PC-3 (cell line): ENCODE data around the gene PLEKHO2. TPM values are rescaled to one million over a fixed set of nuclear protein-coding genes. Genes with fewer than 3 reads are reported as not detected.

Experiments
- ATAC-seq: fragments of 200-7000 bp; cut with Tn5 transposase; 2 replicates; pipeline ENCODE4 v1.9.1; 2020; ENCODE audit warnings: mild to moderate bottlenecking, moderate library complexity
- BruUV-seq: library from RNA; stranded (reverse); fragments of 400-500 nt; replicated peaks from 2 replicates; lab custom pipeline; 2021; lab: Mats Ljungman, UMichigan
- CTCF ChIA-PET: fragments of 300-600 bp; sonication (Branson Sonifier 250); formaldehyde crosslinking; loops from one replicate; lab custom pipeline; 2022; ENCODE audit warnings: antibody characterized with exemption; lab: Charles Lee
- POLR2A ChIA-PET: fragments of 300-600 bp; sonication (Branson Sonifier 250); formaldehyde crosslinking; loops from one replicate; lab custom pipeline; 2022; ENCODE audit warnings: antibody characterized with exemption; ENCODE audit not compliant: unreplicated experiment; lab: Charles Lee
- DNase-seq: peaks from one replicate; pipeline ENCODE4 v3.0.0-alpha.2; 2015
- H2AFZ ChIP-seq: fragments of 300-600 bp; sonication (generic); 2 replicates; pipeline ENCODE4 v1.6.0; 2016; ENCODE audit warnings: antibody characterized with exemption, low read length
- H3F3A ChIP-seq: fragments of 300-600 bp; sonication (generic); one replicate; pipeline ENCODE4 v1.6.0; 2017; ENCODE audit warnings: antibody characterized with exemption, low read length, control low read depth, mild to moderate bottlenecking; ENCODE audit not compliant: unreplicated experiment
- H3K27ac ChIP-seq: fragments of 300-600 bp; sonication (generic); 2 replicates; pipeline ENCODE4 v1.5.1; 2016; ENCODE audit warnings: mild to moderate bottlenecking, low read length
- H3K27me3 ChIP-seq: fragments of 300-600 bp; sonication (generic); 2 replicates; pipeline ENCODE4 v1.6.1; 2016; ENCODE audit warnings: low read length, mixed read lengths
- H3K36me3 ChIP-seq: fragments of 300-600 bp; sonication (generic); 2 replicates; pipeline ENCODE4 v1.6.1; 2016; ENCODE audit warnings: low read depth, mixed run types, low read length, mixed read lengths
- H3K4me1 ChIP-seq: fragments of 300-600 bp; sonication (generic); 2 replicates; pipeline ENCODE4 v1.5.1; 2016; ENCODE audit warnings: low read length; ENCODE audit not compliant: insufficient read depth
- H3K4me2 ChIP-seq: fragments of 300-600 bp; sonication (generic); 2 replicates; pipeline ENCODE4 v1.6.0; 2016; ENCODE audit warnings: low read length
- H3K4me3 ChIP-seq: fragments of 300-600 bp; sonication (generic); 2 replicates; pipeline ENCODE4 v1.5.1; 2016; ENCODE audit warnings: mild to moderate bottlenecking, low read length, mixed read lengths
- H3K79me2 ChIP-seq: fragments of 300-600 bp; sonication (generic); 2 replicates; pipeline ENCODE4 v1.6.1; 2017; ENCODE audit warnings: low read length, mixed read lengths
- H3K9ac ChIP-seq: fragments of 300-600 bp; sonication (generic); 2 replicates; pipeline ENCODE4 v1.6.0; 2016; ENCODE audit warnings: mild to moderate bottlenecking, low read length
- H3K9me2 ChIP-seq: fragments of 300-600 bp; sonication (generic); replicated peaks from 2 replicates; pipeline ENCODE4 v1.6.1; 2016; ENCODE audit warnings: mixed run types, low read length, mixed read lengths
- H3K9me3 ChIP-seq: fragments of 300-600 bp; sonication (generic); 2 replicates; pipeline ENCODE4 v1.6.1; 2016; ENCODE audit warnings: low read length, mixed read lengths
- H4K20me1 ChIP-seq: fragments of 300-600 bp; sonication (generic); 2 replicates; pipeline ENCODE4 v1.6.1; 2016; ENCODE audit warnings: low read length, mixed read lengths
- EZH2 ChIP-seq: fragments of 300-600 bp; sonication (generic); IDR thresholded peaks from one replicate; pipeline ENCODE4 v1.6.1; 2017; ENCODE audit warnings: antibody characterized with exemption, mild to moderate bottlenecking, low read length; ENCODE audit not compliant: unreplicated experiment
- EZH2phosphoT487 ChIP-seq: fragments of 300-600 bp; sonication (generic); IDR thresholded peaks from 2 replicates; pipeline ENCODE4 v1.6.1; 2018; ENCODE audit warnings: mild to moderate bottlenecking, antibody characterized with exemption, low read length, borderline replicate concordance
- intact Hi-C: fragments of 100-400 bp; cut with micrococcal nuclease; formaldehyde crosslinking; loops from 2 replicates; pipeline ENCODE4 v1.9.0; 2023
- total RNA-seq: library from RNA; depleted of rRNA; stranded (reverse); fragments of >200 nt; gene quantifications from 2 replicates; pipeline ENCODE4 v1.2.3, GENCODE V29; 2014
- TF ChIP-seq, protein P1 (sequence below): fragments of 300-600 bp; sonication (generic); conservative IDR thresholded peaks from 2 replicates; pipeline ENCODE4 v1.5.1; 2017; ENCODE audit warnings: antibody characterized with exemption, low read depth, mild to moderate bottlenecking, low read length

The PLEKHO2 gene
- total RNA-seq, 1 experiment from 2014 or later = 4.3 TPM

DNA sequence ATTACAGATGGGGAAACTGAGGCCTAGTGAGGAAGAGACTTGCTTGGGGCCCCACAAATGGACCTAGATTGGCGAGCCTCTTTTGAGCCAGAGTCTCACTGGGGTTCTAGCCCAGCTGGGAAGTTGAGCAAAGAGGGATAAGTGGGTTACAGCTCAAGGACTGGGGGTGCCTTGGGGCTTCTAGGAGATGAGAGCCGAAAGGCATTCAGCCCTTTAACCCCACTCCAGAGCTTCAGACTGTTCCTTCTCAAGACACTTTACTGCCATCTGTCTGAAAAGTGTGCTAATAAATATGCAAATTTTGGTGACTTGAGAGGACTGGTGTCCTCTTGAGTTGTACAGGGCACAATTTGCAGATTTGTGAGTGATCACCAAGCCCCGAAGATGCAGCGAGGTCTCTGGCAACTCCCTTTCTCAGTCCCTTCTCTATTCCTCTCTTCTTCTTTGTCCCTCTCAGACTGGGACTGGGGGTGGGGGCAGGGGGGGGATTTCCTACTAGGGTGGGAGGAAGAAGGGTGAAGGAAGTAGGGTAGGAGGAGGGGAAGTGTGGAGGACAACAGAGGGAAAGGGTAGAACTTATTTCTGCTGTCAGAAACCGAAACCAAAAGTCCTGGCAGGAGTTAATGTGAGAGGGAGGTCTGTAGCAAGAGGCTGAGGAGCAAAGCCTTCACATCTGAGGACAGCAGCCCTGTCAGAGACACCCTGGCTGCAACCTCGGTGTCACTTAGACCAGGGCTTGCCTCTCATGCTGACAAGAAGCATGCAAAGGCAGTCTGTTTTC, 53.8 kb downstream of the PLEKHO2 start:
- Histone ChIP-seq H3K4me2 (no peak overlapping the region), H4K20me1 (no peaks in the 10 kb centered on the region), H3F3A (no peaks in the 10 kb centered on the region), H3K27me3 (no peaks in the 10 kb centered on the region), H3K9ac (no peak overlapping the region), H3K4me3 (no peak overlapping the region), H3K9me2 (no peaks in the 10 kb centered on the region), H3K27ac (no peak overlapping the region), H3K4me1 (peaks cover 16% of the 10 kb centered on the region), H3K79me2 (no peaks in the 10 kb centered on the region), H3K9me3 (no peaks in the 10 kb centered on the region), H3K36me3 (no peaks in the 10 kb centered on the region), H2AFZ (no peak overlapping the region)
- ChIA-PET POLR2A (no interaction called here), CTCF (no interaction called here)
- no peak for DNase-seq
- intact Hi-C loops = no loop called here
- TF ChIP-seq EZH2 (no peak), EZH2phosphoT487 (no peak)
- TF ChIP-seq, protein P1, sequence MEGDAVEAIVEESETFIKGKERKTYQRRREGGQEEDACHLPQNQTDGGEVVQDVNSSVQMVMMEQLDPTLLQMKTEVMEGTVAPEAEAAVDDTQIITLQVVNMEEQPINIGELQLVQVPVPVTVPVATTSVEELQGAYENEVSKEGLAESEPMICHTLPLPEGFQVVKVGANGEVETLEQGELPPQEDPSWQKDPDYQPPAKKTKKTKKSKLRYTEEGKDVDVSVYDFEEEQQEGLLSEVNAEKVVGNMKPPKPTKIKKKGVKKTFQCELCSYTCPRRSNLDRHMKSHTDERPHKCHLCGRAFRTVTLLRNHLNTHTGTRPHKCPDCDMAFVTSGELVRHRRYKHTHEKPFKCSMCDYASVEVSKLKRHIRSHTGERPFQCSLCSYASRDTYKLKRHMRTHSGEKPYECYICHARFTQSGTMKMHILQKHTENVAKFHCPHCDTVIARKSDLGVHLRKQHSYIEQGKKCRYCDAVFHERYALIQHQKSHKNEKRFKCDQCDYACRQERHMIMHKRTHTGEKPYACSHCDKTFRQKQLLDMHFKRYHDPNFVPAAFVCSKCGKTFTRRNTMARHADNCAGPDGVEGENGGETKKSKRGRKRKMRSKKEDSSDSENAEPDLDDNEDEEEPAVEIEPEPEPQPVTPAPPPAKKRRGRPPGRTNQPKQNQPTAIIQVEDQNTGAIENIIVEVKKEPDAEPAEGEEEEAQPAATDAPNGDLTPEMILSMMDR = no peak
- ATAC-seq = no peak
- BruUV-seq = no TSS peak

DNA sequence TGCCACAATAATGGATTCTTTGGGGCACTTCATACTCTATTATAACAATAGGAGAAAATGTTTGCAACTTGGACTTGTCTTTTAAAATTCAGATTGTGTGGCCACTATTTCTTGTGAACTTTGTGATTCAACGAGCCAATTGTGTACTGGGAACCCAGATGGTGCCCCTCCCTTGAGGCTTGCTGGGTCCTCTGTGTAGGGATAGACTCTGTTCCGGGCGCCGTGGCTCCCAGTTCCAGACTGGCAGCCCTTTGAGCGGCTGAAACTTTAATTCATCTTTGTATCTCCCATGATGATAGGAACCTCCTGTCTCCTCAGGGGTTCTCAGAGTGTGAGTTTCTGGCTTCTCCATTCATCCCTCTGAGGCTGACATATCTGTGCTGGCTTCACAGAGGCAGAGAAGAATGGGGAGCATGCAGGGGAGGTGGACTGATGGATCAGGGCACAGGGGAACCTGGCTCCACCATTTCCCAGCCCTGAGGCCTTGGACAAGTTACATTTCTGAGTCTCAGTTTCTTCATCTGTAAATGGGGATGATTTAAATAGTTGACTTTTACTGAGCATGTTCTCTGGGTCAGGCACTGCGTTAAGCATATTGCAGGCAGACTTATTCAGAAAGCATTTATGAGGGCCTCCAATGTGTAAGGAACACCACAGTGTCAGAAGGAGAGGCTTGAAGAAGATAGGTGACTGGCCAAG, 54.8 kb downstream of the PLEKHO2 start:
- no peaks in the 10 kb centered on the region; the same call in 1 of the 2 replicates for H3K36me3 ChIP-seq
- peaks cover 16% of the 10 kb centered on the region for H3K4me1 ChIP-seq
- ATAC-seq (no peak), DNase-seq (no peak)
- ChIA-PET POLR2A (no interaction called here), CTCF (interaction anchor here (0.6 kb wide), 1 partner anchor 17 kb away, joined by 3 read pairs; no protein-coding TSS in a partner anchor)
- TF ChIP-seq EZH2phosphoT487 = no peak
- TF ChIP-seq, protein P1 = no peak
- no peak for TF ChIP-seq EZH2
- BruUV-seq = no TSS peak
- H3K4me3 ChIP-seq = no peak overlapping the region
- no peak overlapping the region for H3K4me2 ChIP-seq
- H3F3A ChIP-seq = no peaks in the 10 kb centered on the region
- no peak overlapping the region for H3K9ac ChIP-seq
- intact Hi-C loops = no loop called here
- no peaks in the 10 kb centered on the region for H3K79me2 ChIP-seq
- no peaks in the 10 kb centered on the region for H3K9me3 ChIP-seq
- H2AFZ ChIP-seq = no peak overlapping the region
- H3K27ac ChIP-seq = no peak overlapping the region
- no peaks in the 10 kb centered on the region for H3K9me2 ChIP-seq
- no peaks in the 10 kb centered on the region for H4K20me1 ChIP-seq
- H3K27me3 ChIP-seq = no peaks in the 10 kb centered on the region
